Activated T-helper 9 cell treated with anti-CD3 and anti-CD28 coated beads, Interleukin-2, amount 50 U/mL, for 16 hours (primary cell): ENCODE data around the gene TBC1D13.
"Not testable (repeated sequence)": the region's sequence is repeated elsewhere in the genome, so short reads cannot be mapped to it uniquely, and the experiment has no call there.

Source experiments
- DNase-seq: peaks from one replicate; pipeline ENCODE4 v3.0.0-alpha.2; 2020; ENCODE audit warnings: low read depth

TBC1D13 gene

DNA sequence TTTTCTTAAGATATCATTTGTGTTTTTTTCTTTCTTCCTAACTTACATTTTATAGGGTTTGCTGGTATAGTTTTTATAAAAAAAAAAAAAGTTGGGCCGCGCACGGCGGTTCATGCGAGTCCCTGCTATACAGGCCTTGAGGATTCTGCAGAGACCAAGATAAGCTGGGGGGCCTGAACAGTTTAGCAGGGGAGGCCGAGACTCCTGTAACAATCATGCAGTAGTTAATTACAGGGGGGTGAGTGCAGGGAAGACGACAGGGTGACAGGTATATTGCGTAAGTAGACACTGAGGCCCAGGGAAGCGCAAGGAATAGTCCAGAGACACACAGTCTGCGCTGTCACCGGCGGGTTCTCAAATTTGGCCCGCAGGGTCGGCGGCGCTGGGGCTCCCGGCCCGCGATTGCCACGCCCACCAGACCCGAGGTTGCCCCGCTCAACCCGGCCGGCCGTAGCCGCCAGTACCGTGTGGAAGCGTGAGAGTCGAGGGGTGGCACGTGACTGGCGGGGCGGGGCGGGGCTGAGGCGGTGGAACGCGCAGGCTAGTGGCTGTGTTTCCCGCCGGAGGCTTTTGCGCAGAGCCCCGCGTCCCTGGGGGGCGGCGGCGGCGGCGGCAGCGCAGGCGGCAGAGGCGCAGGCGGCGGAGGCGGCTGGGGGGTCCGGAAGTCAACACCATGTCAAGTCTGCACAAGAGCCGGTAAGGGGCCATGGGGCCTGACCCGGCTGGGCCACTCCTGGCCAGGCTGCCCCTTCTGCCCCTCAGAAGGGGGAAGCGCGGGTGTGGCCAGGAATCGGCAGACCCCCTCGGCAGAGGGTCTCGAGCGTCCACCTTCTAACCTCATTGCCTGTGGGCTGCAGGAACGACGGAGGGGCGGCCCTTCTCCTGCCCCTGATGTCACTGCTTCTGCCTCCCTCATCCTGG lies at the start of gene TBC1D13:
Gene TBC1D13 (plus strand): TSS at position 573 of the 921 bp plus-strand sequence. CDS start 101 bp downstream, at position 674.
- DNase-seq = peak; percentile 85

- no peak for DNase-seq
Measured at GRCh38 chr9:128742401-128742800, 44.7 kb upstream of the TBC1D13 start.

- DNase-seq = no peak
Measured at GRCh38 chr9:128743421-128743820, 43.6 kb upstream of the TBC1D13 start.

DNA sequence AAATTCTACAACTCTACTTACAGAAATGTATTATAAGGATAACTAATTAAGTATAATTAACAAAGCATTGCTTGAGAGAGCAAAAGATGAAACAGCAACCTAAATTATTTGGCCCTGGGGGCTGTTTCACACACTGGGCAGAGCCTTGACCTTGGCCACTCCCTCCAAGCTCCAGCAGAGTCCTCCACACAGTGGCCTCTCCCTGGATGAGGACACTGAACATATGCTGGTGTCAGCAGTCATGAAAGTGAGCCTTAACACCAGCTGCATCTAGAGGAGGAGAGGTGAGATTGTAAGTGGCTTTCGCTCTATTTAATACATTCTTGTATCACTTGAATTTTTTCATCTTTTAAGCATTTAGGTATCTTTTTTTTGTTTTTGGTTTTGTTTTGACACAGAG lies 39.8 kb upstream of the TBC1D13 start:
- DNase-seq = no peak

DNA sequence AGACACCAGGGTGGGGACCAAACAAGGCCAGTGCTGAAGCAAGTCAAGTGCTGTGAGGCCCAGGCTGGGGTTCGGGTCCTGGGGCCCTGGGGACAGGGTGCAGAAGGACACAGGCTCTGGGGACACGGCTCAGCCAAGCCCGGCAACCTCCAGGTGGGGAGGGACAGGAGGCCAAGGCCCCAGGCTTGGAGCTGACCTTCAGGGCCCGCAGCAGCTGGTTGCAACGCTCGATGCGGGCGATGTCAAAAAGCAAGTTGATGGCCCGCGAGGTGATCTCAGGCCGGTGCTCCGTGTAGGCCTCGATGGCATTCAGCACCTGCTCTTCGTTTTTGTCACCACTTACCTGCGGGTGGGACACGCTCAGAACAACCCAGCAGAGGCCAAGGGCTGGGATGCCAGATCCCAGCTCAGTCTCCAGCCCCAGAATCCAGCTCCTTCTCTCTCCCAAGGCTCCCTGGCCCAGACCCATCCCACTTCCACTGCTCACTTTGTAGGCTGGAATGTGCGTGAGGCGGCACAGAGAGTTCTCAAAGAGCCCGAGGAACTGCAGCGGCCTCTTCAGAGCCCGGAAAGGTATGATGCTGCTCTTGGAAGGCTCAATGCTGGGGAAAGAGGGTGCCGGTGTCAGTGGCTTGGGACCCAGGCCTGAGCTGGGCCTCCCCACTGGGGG lies 36.0 kb upstream of the TBC1D13 start:
- DNase-seq = no peak

DNA sequence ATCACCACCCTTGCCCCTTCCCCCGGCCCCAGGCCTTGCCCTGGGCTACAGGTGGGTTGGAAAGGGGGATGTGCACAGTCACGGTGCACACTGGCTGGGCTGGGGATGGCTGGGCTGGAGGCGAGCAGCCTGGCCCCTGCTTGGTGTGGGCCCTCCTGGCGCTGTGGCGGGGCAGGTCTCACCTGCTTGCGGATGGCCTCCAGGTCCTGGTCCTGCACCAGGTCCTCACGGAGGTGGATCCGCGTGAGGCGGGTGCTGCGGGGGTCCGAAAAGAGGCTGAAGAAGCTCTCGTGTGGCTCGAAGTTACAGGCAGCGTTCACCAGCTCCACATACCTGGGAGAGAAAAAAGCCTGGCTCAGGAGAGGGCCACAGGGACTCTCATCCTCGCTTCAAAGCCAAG lies 33.4 kb upstream of the TBC1D13 start:
- DNase-seq = no peak

DNA sequence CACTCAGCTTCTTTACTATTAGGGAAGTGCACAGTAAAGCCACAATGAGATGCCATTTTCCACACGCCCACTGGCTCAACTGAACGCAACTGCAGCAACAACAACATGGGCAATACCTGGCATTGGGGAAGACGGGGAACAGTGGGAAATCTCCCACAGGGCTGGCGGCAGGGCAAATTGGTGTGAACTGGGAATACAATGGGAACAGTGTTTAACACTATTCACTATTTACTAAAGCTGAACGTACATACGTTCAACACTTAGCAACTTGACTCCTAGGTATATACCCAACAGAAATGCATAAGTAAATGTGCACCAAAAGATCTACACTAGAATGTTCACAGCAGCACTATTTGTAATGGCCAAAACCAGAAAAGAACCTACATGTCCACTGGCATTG lies 29.5 kb upstream of the TBC1D13 start:
- no peak for DNase-seq

DNA sequence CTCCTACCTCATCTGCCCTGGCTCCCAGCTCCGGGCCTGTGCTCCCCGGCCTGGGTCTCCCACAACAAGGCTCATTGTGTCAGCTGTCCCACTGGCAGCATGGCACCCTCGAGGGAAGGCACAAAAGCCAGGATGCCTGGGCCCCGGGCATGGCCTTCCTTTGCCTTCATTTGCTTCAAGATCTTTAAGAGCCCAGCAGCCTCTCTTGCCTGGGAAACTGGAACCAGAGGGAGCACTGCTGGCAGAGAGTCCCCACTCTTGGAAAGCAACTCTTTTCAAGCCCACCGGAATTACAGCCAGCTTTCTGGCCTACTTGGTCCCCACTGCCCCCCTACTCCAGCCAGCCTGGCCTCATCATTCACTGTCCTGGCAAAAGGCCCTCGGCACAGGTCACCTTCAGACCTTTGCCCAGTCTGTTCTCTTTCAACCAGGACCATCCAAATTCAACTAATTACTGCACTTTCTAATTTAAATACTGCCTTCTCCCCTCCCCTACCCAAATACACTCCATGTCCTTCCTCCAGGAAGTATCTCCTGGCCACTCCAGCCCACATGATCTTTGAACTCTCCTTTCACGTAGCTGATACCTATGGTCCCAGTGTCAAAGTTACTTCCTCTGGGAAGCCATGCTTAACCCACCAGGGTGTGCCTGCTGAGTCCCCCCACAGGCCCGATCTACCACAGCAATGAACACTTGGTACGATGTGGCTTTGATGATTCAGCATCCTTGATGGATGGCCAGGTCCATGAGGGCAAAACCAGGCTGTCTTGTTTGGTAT lies 24.2 kb upstream of the TBC1D13 start:
- no peak for DNase-seq

DNA sequence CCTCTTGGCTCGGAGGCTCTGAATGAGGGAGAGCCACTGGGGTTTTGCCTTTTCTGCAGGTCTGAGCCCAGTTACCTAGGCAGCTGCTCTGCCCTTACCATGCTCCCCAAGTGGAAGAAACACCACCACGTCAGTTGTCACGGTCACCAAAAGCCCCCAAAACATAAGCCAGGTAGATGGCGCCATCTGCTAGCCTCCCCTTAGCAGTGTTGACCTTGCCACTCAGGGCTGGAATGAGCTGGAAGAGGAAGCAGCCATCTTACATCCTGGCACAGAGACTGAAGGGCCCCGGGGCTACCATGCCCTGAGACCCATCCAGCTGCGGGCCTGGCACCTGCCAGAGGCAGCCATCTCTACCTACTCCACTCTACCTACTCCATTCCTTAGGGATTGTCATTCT lies 22.7 kb upstream of the TBC1D13 start:
- no peak for DNase-seq

- DNase-seq = no peak
Measured at GRCh38 chr9:128765499-128765898, 21.6 kb upstream of the TBC1D13 start.

GRCh38 chr9:128768606-128769005 lies 18.4 kb upstream of the TBC1D13 start:
- no peak for DNase-seq

DNA sequence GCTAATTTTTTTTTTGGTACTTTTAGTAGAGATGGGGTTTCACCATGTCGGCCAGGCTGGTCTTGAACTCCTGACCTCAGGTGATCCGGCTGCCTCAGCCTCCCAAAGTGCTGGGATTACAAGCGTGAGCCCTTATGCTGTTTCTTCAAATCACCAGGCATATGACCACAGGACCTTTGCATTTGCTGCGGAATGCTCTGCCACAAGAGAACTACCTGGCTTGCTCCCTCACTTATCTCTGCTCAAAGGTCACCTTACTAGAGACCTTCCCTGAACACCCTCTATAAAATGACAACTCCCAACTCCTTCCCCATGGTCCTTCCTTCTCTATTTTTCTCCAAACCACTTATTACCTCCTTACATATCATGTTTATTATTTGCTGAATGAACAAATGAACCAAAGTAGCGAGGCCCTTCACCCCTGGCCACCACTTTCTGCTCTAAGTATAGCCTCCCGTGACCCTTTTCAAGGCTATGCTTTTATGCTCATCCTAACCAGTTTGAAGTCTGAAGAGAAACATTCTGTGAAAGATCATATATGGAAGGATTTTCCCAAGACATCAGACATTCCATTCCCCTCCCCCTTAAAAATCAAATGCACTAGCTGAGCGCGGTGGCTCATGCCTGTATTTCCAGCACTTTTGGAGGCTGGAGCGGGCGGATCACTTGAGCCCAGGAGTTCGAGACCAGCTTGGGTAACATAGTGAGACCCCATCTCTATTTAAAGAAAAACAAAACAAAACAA lies 16.6 kb upstream of the TBC1D13 start:
- no peak for DNase-seq

- no peak for DNase-seq
Measured at GRCh38 chr9:128771094-128771721, 15.8 kb upstream of the TBC1D13 start.

DNA sequence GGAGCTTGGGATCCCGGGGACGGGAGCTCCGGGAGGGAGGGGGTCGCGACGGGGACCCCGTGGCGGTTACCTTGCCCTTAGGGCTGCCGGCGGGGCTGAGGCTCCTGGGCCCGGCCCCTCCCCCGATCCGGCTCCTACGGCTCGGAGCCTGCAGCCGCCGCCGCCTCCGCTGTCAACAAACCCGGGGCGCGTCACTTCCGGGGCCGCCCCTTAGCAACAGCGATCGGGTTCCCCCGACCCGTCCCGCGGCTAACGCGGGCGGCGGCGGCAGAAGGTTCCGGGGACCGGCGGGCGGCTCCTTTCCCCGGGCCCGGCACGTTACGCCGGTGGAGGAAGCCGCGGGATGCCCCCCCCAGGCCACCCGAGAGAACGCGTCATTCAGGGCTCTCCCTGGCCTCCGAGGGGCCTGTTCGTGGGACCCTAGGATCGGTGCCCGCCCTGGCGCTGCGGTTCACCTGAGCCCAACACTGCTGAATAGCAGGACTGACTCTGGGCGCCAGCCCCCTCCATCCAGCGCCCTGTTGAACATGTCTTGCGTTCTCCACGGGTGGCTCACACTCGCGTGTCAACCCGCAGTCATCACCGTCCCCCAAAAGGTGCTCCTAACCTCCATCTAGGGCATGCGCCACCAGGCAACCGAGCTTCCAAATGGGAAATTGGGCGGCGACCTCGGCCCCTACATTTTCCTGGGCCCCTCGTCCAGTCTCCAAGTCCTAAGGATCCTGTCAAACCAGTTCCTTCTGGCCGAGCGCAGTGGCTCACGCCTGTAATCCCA lies 15.1 kb upstream of the TBC1D13 start, which contains the start of gene ZER1:
Gene ZER1 (minus strand): TSS at position 183 of the 775 bp plus-strand sequence. CDS start 16,362 bp downstream, outside the sequence.
- peak; percentile 91 for DNase-seq

DNA sequence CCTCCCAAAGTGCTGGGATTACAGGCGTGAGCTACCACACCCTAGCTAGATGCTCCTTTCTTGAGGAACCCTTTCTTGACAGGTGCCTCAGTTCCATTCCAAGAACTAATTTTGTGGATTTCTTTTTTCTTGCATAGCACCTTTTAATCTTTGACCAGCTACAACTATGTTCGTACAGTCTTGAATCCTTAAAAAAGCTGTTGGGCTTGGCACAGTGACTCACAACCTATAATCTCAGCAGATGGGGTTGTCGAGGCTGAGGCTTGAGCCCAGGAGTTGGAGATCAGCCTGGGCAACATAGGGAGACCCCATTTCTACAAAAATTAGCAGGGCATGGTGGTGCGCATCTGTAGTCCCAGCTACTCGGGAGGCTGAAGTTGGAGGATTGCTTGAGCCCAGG lies 14.0 kb upstream of the TBC1D13 start:
- no peak for DNase-seq

- no peak for DNase-seq
Measured at GRCh38 chr9:128774804-128775203, 12.2 kb upstream of the TBC1D13 start.

GRCh38 chr9:128780093-128780492 lies 7.0 kb upstream of the TBC1D13 start:
- DNase-seq = not testable (repeated sequence)

- no peak for DNase-seq
Measured at GRCh38 chr9:128781187-128782070, 5.6 kb upstream of the TBC1D13 start.

DNA sequence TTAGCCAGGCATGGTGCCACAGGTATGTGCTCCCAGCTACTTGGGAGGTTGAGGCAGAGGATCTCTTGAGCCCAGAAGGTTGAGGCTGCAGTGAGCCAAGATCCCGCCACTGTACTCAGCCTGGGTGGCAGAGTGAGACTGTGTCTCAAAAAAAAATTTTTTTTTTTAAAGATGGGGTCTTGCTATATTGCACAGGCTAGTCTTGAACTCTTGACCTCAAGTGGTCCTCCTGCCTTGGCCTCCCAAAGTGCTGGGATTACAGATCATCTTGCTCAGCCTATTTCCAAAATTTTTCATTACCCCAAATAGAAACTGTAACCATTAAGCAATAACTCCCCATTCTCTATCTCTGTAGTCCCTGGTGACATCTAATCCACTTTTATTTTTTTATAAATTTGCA lies 4.4 kb upstream of the TBC1D13 start:
- no peak for DNase-seq
